KMS-11 (cell line): Measurements from ENCODE around the gene STEAP1B.
A peak's percentile ranks its signal among the peaks of the same experiment; 100 is the strongest.

Experiments
- H2AFZ ChIP-seq: fragments of 200-600 bp; sonication (generic); 2 replicates; pipeline ENCODE4 v1.6.1; 2016; ENCODE audit warnings: antibody characterized with exemption, mixed run types, low read depth
- H3K27ac ChIP-seq: fragments of 200-600 bp; sonication (generic); 2 replicates; pipeline ENCODE4 v1.6.1; 2016; ENCODE audit warnings: mild to moderate bottlenecking, mixed run types
- H3K27me3 ChIP-seq: fragments of 200-600 bp; sonication (generic); 2 replicates; pipeline ENCODE4 v1.6.1; 2017; ENCODE audit warnings: mild to moderate bottlenecking, low read depth, mixed run types, moderate library complexity; ENCODE audit not compliant: insufficient read depth
- H3K36me3 ChIP-seq: fragments of 200-600 bp; sonication (generic); 2 replicates; pipeline ENCODE4 v1.6.1; 2017; ENCODE audit warnings: mild to moderate bottlenecking, mixed run types; ENCODE audit not compliant: insufficient read depth
- H3K4me1 ChIP-seq: fragments of 200-600 bp; sonication (generic); 2 replicates; pipeline ENCODE4 v1.6.1; 2016; ENCODE audit warnings: mild to moderate bottlenecking, low read depth, mixed run types; ENCODE audit not compliant: poor library complexity, severe bottlenecking
- H3K4me2 ChIP-seq: fragments of 200-600 bp; sonication (generic); 2 replicates; pipeline ENCODE4 v1.7.0; 2016; ENCODE audit warnings: mild to moderate bottlenecking, mixed run types
- H3K4me3 ChIP-seq: fragments of 200-600 bp; sonication (generic); IDR thresholded peaks from 2 replicates; pipeline ENCODE4 v1.6.1; 2017; ENCODE audit warnings: low read depth, low read length, mixed read lengths; ENCODE audit not compliant: insufficient read depth
- H3K79me2 ChIP-seq: fragments of 200-600 bp; sonication (generic); 2 replicates; pipeline ENCODE4 v1.6.1; 2016; ENCODE audit warnings: low read depth, mixed run types; ENCODE audit not compliant: insufficient read depth
- H3K9ac ChIP-seq: fragments of 200-600 bp; sonication (generic); 2 replicates; pipeline ENCODE4 v1.6.1; 2016; ENCODE audit warnings: mild to moderate bottlenecking, mixed run types
- H4K20me1 ChIP-seq: fragments of 200-600 bp; sonication (generic); 2 replicates; pipeline ENCODE4 v1.6.1; 2016; ENCODE audit warnings: mild to moderate bottlenecking, mixed run types; ENCODE audit not compliant: insufficient read depth
- TF ChIP-seq, protein P1 (sequence below): fragments of 200-600 bp; sonication (generic); conservative IDR thresholded peaks from 2 replicates; pipeline ENCODE4 v1.6.1; 2017; ENCODE audit warnings: low read depth, mild to moderate bottlenecking, antibody characterized with exemption, low read length, moderate library complexity, mixed read lengths

The STEAP1B gene

DNA sequence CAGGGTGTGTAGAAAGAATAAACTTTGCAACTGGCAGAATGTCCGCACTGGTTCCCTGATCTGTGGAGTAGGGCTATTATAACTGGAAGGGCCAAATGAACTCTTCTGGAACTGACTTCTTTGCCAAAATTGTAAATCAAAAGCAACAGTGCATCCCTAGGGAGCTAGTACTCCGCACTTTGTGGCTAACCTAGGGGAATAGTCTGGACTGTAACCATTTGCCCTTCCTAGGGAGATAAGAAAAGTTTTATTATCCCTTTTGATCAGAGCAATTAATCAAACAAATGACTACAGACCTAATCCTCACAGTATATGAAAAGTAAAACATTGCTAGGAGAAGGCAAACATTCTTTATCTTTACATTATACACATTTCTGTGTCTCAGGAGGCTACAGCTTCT is 45.5 kb upstream of the STEAP1B start:
- Histone ChIP-seq H3K36me3 (no peaks in the 10 kb centered on the region), H4K20me1 (no peaks in the 10 kb centered on the region), H3K79me2 (no peaks in the 10 kb centered on the region), H3K4me3 (no peak overlapping the region), H3K9ac (no peak overlapping the region), H3K27ac (no peak overlapping the region), H3K27me3 (no peaks in the 10 kb centered on the region), H2AFZ (no peak overlapping the region), H3K4me1 (peaks cover 54% of the 10 kb centered on the region), H3K4me2 (no peak overlapping the region)
- TF ChIP-seq, protein P1, sequence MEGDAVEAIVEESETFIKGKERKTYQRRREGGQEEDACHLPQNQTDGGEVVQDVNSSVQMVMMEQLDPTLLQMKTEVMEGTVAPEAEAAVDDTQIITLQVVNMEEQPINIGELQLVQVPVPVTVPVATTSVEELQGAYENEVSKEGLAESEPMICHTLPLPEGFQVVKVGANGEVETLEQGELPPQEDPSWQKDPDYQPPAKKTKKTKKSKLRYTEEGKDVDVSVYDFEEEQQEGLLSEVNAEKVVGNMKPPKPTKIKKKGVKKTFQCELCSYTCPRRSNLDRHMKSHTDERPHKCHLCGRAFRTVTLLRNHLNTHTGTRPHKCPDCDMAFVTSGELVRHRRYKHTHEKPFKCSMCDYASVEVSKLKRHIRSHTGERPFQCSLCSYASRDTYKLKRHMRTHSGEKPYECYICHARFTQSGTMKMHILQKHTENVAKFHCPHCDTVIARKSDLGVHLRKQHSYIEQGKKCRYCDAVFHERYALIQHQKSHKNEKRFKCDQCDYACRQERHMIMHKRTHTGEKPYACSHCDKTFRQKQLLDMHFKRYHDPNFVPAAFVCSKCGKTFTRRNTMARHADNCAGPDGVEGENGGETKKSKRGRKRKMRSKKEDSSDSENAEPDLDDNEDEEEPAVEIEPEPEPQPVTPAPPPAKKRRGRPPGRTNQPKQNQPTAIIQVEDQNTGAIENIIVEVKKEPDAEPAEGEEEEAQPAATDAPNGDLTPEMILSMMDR: no peak

GRCh38 chr7:22544245-22544644 is 44.3 kb upstream of the STEAP1B start:
- TF ChIP-seq, protein P1: no peak
- H2AFZ ChIP-seq: no peak overlapping the region
- H4K20me1 ChIP-seq: no peaks in the 10 kb centered on the region
- H3K79me2 ChIP-seq: no peaks in the 10 kb centered on the region
- no peak overlapping the region for H3K9ac ChIP-seq
- H3K4me3 ChIP-seq: no peak overlapping the region
- peaks cover 51% of the 10 kb centered on the region for H3K4me1 ChIP-seq
- no peak overlapping the region for H3K4me2 ChIP-seq
- H3K27ac ChIP-seq: no peak overlapping the region
- no peaks in the 10 kb centered on the region for H3K36me3 ChIP-seq
- H3K27me3 ChIP-seq: no peaks in the 10 kb centered on the region

DNA sequence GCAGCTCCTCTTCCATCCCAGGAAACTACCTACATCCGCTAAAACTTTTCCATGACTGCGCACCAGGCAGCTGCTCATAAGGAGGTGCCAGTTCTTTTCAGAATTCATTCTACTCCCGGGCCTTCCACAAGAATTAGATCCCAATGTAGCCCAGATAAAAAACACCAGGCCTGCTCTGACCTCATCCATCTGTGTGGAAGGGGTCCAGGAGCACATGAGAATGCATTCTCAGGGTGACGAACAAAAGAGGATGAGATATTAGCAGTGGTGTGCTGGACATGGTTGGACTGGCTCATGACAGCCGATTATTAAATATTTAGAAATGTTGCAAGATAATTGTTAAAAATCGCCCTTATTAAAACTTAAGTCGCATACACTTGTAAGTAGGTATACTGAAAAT is 43.2 kb upstream of the STEAP1B start:
- TF ChIP-seq, protein P1: no peak
- Histone ChIP-seq H3K79me2 (no peaks in the 10 kb centered on the region), H3K4me1 (peaks cover 47% of the 10 kb centered on the region), H4K20me1 (no peaks in the 10 kb centered on the region), H3K4me3 (no peak overlapping the region), H3K4me2 (peak overlapping the region; percentile 59), H3K27me3 (no peaks in the 10 kb centered on the region), H2AFZ (0 out of 2 replicates have a peak overlapping the region, but pooled peaks have one; percentile 30), H3K36me3 (no peaks in the 10 kb centered on the region), H3K27ac (peak overlapping the region; percentile 56; the same call in 1 of the 2 replicates), H3K9ac (0 out of 2 replicates have a peak overlapping the region, but pooled peaks have one; percentile 12)

DNA sequence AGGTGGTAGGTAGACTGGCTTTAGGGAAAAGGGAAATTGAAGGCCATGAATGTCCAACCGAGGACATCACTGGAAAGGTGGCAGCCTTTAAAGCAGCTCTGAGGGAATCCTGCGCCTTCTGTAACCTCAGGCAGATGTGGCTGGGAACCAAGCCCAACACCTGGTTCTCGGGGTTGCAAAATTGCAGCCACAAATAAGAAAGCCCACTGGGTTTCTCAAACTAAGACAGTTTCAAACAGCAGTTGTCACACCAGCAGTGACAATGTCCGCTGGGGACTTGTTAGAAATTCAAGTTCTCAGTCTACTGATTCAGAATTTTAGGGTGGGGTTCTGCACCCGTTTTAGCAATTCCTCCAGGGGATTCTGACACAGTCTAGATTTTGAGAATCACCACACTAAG is 42.7 kb upstream of the STEAP1B start:
- no peaks in the 10 kb centered on the region for H3K36me3 ChIP-seq
- no peaks in the 10 kb centered on the region for H3K79me2 ChIP-seq
- no peaks in the 10 kb centered on the region for H3K27me3 ChIP-seq
- peaks cover 42% of the 10 kb centered on the region for H3K4me1 ChIP-seq
- H3K9ac ChIP-seq: peak overlapping the region; percentile 12; the same call in 1 of the 2 replicates
- TF ChIP-seq, protein P1: no peak
- no peaks in the 10 kb centered on the region for H4K20me1 ChIP-seq
- peak overlapping the region; percentile 59 for H3K4me2 ChIP-seq
- H2AFZ ChIP-seq: peak overlapping the region; percentile 30; the same call in 1 of the 2 replicates
- H3K4me3 ChIP-seq: no peak overlapping the region
- H3K27ac ChIP-seq: peak overlapping the region; percentile 56; the same call in 1 of the 2 replicates
